HUDEP-2 (cell line): Measurements from ENCODE around the gene PDE6B.

ENCODE experiments used
- DNase-seq, 76 experiments: peaks; one replicate each; lab custom pipeline; 2025; ENCODE audit not compliant: unreplicated experiment in 76 of 76; lab: John Stamatoyannopoulos, UW

Gene PDE6B

GRCh38 chr4:717601-718320 lies 92.4 kb downstream of the PDE6B start:
- no peak for DNase-seq

GRCh38 chr4:718460-718859 lies 93.1 kb downstream of the PDE6B start:
- no peak for DNase-seq
